OCI-LY3 (cell line): ENCODE measurements around the gene PPP1R37.

ENCODE experiments used
- H2AFZ ChIP-seq: fragments of 200-600, 300-600 bp; shearing (Covaris generic); 2 replicates; pipeline ENCODE4 v1.6.0; 2014; ENCODE audit warnings: antibody characterized with exemption, low read depth, low read length
- H3K27ac ChIP-seq: fragments of 200-600, 300-600 bp; sonication (generic); 2 replicates; pipeline ENCODE4 v1.5.1; 2014; ENCODE audit warnings: mild to moderate bottlenecking, low read length, moderate library complexity, mixed read lengths
- H3K27me3 ChIP-seq: fragments of 200-600, 300-600 bp; sonication (generic); 2 replicates; pipeline ENCODE4 v1.6.1; 2014; ENCODE audit warnings: low read depth, low read length, mixed read lengths
- H3K36me3 ChIP-seq: fragments of 200-600, 300-600 bp; sonication (generic); replicated peaks from 2 replicates; pipeline ENCODE3; 2014; ENCODE audit warnings: low read depth, low read length, mixed read lengths
- H3K4me1 ChIP-seq: fragments of 300-600, 200-600 bp; sonication (generic); 2 replicates; pipeline ENCODE4 v1.6.1; 2014; ENCODE audit warnings: low read length, mixed read lengths
- H3K4me2 ChIP-seq: fragments of 200-600, 300-600 bp; sonication (generic); 2 replicates; pipeline ENCODE4 v1.6.1; 2014; ENCODE audit warnings: low read length, mixed read lengths
- H3K4me3 ChIP-seq: fragments of 300-600, 200-600 bp; sonication (generic); 2 replicates; pipeline ENCODE4 v1.5.1; 2014; ENCODE audit warnings: antibody characterized with exemption, mild to moderate bottlenecking, low read length, moderate library complexity
- H3K79me2 ChIP-seq: fragments of 300-600, 200-600 bp; shearing (Covaris generic); 2 replicates; pipeline ENCODE4 v1.6.1; 2014; ENCODE audit warnings: mild to moderate bottlenecking, low read length, mixed read lengths
- H3K9ac ChIP-seq: fragments of 300-600, 200-600 bp; shearing (Covaris generic); 2 replicates; pipeline ENCODE4 v1.6.0; 2014; ENCODE audit warnings: mild to moderate bottlenecking, low read length, moderate library complexity
- H3K9me3 ChIP-seq: fragments of 200-600, 300-600 bp; shearing (Covaris generic); 2 replicates; pipeline ENCODE4 v1.6.1; 2014; ENCODE audit warnings: low read length, mixed read lengths; ENCODE audit not compliant: insufficient read depth
- H4K20me1 ChIP-seq: fragments of 200-600, 300-600 bp; sonication (generic); 2 replicates; pipeline ENCODE4 v1.6.1; 2016; ENCODE audit warnings: low read length, mixed read lengths; ENCODE audit not compliant: insufficient read depth
- CTCF ChIP-seq: fragments of 200-600, 300-600 bp; sonication (generic); IDR thresholded peaks from 2 replicates; pipeline ENCODE4 v1.5.1; 2014; ENCODE audit warnings: antibody characterized with exemption, low read length, low read depth
- EZH2phosphoT487 ChIP-seq: fragments of 200-600 bp; shearing (Covaris generic); IDR thresholded peaks from 2 replicates; pipeline ENCODE4 v1.6.1; 2018; ENCODE audit warnings: antibody characterized with exemption, mixed run types, low read depth

The PPP1R37 gene

DNA sequence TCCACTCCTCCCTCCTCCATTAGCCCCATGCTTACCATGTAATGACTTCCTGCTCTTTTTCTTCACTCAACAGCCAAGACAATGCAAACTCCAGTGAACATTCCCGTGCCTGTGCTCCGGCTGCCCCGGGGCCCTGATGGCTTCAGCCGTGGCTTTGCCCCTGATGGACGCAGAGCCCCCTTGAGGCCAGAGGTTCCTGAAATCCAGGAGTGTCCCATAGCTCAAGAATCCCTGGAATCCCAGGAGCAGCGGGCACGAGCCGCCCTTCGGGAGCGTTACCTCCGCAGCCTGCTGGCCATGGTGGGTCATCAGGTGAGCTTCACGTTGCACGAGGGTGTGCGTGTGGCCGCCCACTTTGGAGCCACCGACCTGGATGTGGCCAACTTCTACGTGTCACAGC, 2.9 kb upstream of the PPP1R37 start:
- no peak overlapping the region for H3K4me3 ChIP-seq
- no peaks in the 10 kb centered on the region for H3K27me3 ChIP-seq
- no peak overlapping the region for H2AFZ ChIP-seq
- no peak overlapping the region for H3K4me2 ChIP-seq
- TF ChIP-seq EZH2phosphoT487: no peak
- no peak for TF ChIP-seq CTCF
- no peak overlapping the region for H3K9ac ChIP-seq
- peaks cover 56% of the 10 kb centered on the region for H3K79me2 ChIP-seq
- peaks cover 19% of the 10 kb centered on the region for H3K4me1 ChIP-seq
- no peak overlapping the region for H3K27ac ChIP-seq
- H3K9me3 ChIP-seq: no peaks in the 10 kb centered on the region
- peaks cover 46% of the 10 kb centered on the region for H3K36me3 ChIP-seq
- H4K20me1 ChIP-seq: peaks cover 14% of the 10 kb centered on the region

- peaks cover 42% of the 10 kb centered on the region for H3K36me3 ChIP-seq
- no peaks in the 10 kb centered on the region for H3K9me3 ChIP-seq
- peaks cover 16% of the 10 kb centered on the region for H4K20me1 ChIP-seq
- peaks cover 19% of the 10 kb centered on the region for H3K4me1 ChIP-seq
- no peak overlapping the region for H3K4me2 ChIP-seq
- H2AFZ ChIP-seq: no peak overlapping the region
- no peak overlapping the region for H3K4me3 ChIP-seq
- no peak overlapping the region for H3K27ac ChIP-seq
- no peaks in the 10 kb centered on the region for H3K27me3 ChIP-seq
- no peak for TF ChIP-seq EZH2phosphoT487
- H3K79me2 ChIP-seq: peaks cover 56% of the 10 kb centered on the region
- H3K9ac ChIP-seq: no peak overlapping the region
These were observed 2.4 kb upstream of the PPP1R37 start for GRCh38 chr19:45090606-45091005.

DNA sequence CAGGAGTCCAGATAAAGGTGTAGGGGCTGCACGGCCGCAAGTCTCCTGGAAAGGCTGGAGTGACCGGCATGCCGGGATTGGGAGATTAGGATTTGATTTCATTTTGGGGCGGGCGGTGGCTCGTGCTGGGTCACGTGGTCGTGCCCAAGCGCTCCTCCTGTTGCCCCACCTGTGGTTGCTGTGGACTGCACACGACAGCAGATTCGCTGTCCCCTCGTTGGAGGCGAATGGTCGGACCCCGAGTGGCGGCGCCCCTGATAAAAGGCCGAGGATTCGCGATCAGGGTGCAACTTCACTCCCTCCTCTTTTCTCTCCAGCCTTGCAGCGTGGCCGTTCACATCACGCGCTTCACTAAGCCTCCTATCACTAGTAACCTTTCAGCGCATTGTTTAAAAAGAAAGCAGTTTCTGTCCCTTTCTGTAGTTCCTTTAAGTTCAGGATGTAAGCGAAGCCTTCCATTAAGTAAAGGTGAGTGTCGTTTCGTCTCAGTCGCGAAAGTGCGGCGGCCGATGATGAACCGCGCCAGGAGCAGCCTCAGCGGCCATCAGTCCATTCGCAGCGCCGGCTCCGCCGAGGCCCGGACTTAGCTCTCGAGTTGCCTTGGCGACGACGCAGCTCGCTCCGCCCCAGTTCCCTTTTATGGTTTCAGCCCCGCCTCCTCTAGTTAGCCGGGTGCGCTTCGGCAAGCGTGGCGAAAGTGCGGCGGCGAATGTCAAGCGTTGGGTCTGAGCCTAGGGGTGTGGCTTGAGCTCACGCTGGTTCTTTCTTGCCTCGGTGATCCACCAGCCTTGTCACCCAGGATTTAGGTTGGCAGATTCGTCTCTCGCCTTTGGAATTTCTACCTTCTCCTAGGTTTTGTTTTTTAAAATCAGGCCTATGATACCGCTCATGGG, 1.7 kb upstream of the PPP1R37 start:
- Histone ChIP-seq H3K4me1 (peaks cover 19% of the 10 kb centered on the region), H4K20me1 (peaks cover 21% of the 10 kb centered on the region), H3K36me3 (peaks cover 39% of the 10 kb centered on the region), H3K9ac (0 out of 2 replicates have a peak overlapping the region, but pooled peaks have one; percentile 78), H3K27me3 (no peaks in the 10 kb centered on the region), H3K79me2 (peaks cover 59% of the 10 kb centered on the region), H2AFZ (no peak overlapping the region), H3K4me2 (peak overlapping the region; percentile 100), H3K4me3 (peak overlapping the region; percentile 96), H3K27ac (no peak overlapping the region), H3K9me3 (no peaks in the 10 kb centered on the region)
- TF ChIP-seq EZH2phosphoT487 (no peak), CTCF (no peak)

DNA sequence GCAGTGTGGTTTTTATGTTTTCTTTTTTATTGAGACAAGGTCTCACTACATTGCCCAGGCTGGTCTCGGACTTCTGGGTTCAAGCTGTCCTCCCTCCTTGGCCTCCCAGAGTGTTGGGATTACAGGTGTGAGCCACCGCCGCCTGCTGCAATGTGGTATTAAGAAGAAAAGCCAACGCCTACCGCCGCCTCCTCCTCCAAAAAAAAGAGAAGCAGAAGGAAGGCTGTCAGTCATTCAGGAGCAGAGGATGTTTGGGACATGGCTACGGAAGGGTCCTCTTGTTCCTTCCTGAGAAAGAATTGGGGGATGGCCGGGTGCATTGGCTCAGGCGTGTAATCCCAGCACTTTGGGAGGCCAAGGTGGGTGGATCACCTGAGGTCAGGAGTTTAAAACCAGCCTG, 1.2 kb downstream of the PPP1R37 start:
- no peaks in the 10 kb centered on the region for H3K27me3 ChIP-seq
- peaks cover 19% of the 10 kb centered on the region for H3K4me1 ChIP-seq
- TF ChIP-seq CTCF: no peak
- TF ChIP-seq EZH2phosphoT487: no peak
- H3K4me3 ChIP-seq: peak overlapping the region; percentile 96
- peak overlapping the region; percentile 78; the same call in 1 of the 2 replicates for H3K9ac ChIP-seq
- H3K79me2 ChIP-seq: peaks cover 65% of the 10 kb centered on the region
- H3K36me3 ChIP-seq: peaks cover 27% of the 10 kb centered on the region
- H3K4me2 ChIP-seq: peak overlapping the region; percentile 100
- H3K9me3 ChIP-seq: no peaks in the 10 kb centered on the region
- H3K27ac ChIP-seq: no peak overlapping the region
- no peak overlapping the region for H2AFZ ChIP-seq
- H4K20me1 ChIP-seq: peaks cover 47% of the 10 kb centered on the region
